Liver (tissue), 9 donors: ENCODE results near the gene SMIM1. TPM values are rescaled to one million over a fixed set of nuclear protein-coding genes. Genes with fewer than 3 reads are reported as not detected.
"Not testable (repeated sequence)": the region's sequence is repeated elsewhere in the genome, so short reads cannot be mapped to it uniquely, and the experiment has no call there.

Source experiments
- DNase-seq: peaks from one replicate; pipeline ENCODE4 v3.0.0-alpha.2; 2017; ENCODE audit warnings: low spot score
- H3K27ac ChIP-seq, 2 donors: one replicate each; pipeline ENCODE4 v1.7.0; 2013; ENCODE audit warnings: inconsistent platforms in 2 of 2, low read length in 2 of 2, control low read depth in 1 of 2, low read depth in 1 of 2, mild to moderate bottlenecking in 1 of 2
- H3K27me3 ChIP-seq, 4 donors: one replicate each; pipeline versions ENCODE4 v1.6.1 to v1.7.0; 2013; ENCODE audit warnings: low read length in 3 of 4, inconsistent platforms in 1 of 4, mild to moderate bottlenecking in 1 of 4, moderate library complexity in 1 of 4; ENCODE audit not compliant: control insufficient read depth in 4 of 4, insufficient read depth in 4 of 4
- H3K36me3 ChIP-seq, 4 donors: one replicate each; pipeline versions ENCODE4 v1.6.1 to v1.7.0; 2013; ENCODE audit warnings: low read length in 3 of 4, mild to moderate bottlenecking in 3 of 4, low read depth in 1 of 4, moderate library complexity in 1 of 4; ENCODE audit not compliant: control insufficient read depth in 4 of 4, insufficient read depth in 3 of 4
- H3K4me1 ChIP-seq, 4 donors: one replicate each; pipeline versions ENCODE4 v1.6.1 to v1.7.0; 2013; ENCODE audit warnings: low read length in 3 of 4, mild to moderate bottlenecking in 3 of 4, moderate library complexity in 1 of 4; ENCODE audit not compliant: control insufficient read depth in 4 of 4, insufficient read depth in 4 of 4
- H3K4me3 ChIP-seq, 3 donors: one replicate each; pipeline versions ENCODE4 v1.6.1 to v1.7.0; 2013; ENCODE audit warnings: low read length in 3 of 3, control low read depth in 1 of 3, low read depth in 1 of 3, mild to moderate bottlenecking in 1 of 3
- H3K9ac ChIP-seq, 2 donors: one replicate each; pipeline ENCODE4 v1.7.0; 2013; ENCODE audit warnings: low read length in 2 of 2, mild to moderate bottlenecking in 2 of 2, moderate library complexity in 2 of 2, control low read depth in 1 of 2, low read depth in 1 of 2
- H3K9me3 ChIP-seq, 4 donors: one replicate each; pipeline versions ENCODE4 v1.6.1 to v1.7.0; 2013; ENCODE audit warnings: low read length in 3 of 4; ENCODE audit not compliant: control insufficient read depth in 4 of 4
- ATF3 ChIP-seq: IDR thresholded peaks from 2 replicates; pipeline ENCODE4 v1.6.1; 2016; ENCODE audit warnings: antibody characterized with exemption
- CTCF ChIP-seq: fragments of 150-350 bp; IDR thresholded peaks from 2 replicates; pipeline ENCODE4 v1.5.1; 2017; ENCODE audit warnings: improper control_type of control experiment, low read depth, low read length; ENCODE audit not compliant: missing input control
- EGR1 ChIP-seq, 2 donors: IDR thresholded peaks; 2 replicates each; pipeline ENCODE4 v1.6.1; 2016 to 2018; ENCODE audit warnings: antibody characterized with exemption in 2 of 2, low read depth in 2 of 2
- FOXA2 ChIP-seq: IDR thresholded peaks from 2 replicates; pipeline ENCODE4 v1.6.1; 2016; ENCODE audit warnings: antibody characterized with exemption
- HNF4A ChIP-seq, 2 donors: conservative IDR thresholded peaks; 2 replicates each; pipeline ENCODE4 v1.6.1; 2016; ENCODE audit warnings: antibody characterized with exemption in 2 of 2, mild to moderate bottlenecking in 2 of 2
- HNF4G ChIP-seq: IDR thresholded peaks from 2 replicates; pipeline ENCODE4 v1.6.1; 2016; ENCODE audit warnings: antibody characterized with exemption
- JUND ChIP-seq, 2 donors: IDR thresholded peaks; 2 replicates each; pipeline ENCODE4 v1.6.1; 2016; ENCODE audit warnings: antibody characterized with exemption in 2 of 2
- NR2F2 ChIP-seq: IDR thresholded peaks from 2 replicates; pipeline ENCODE4 v1.6.1; 2016; ENCODE audit warnings: antibody characterized with exemption
- REST ChIP-seq: IDR thresholded peaks from 2 replicates; pipeline ENCODE4 v1.6.1; 2016; ENCODE audit warnings: antibody characterized with exemption, mild to moderate bottlenecking
- RXRA ChIP-seq, 2 donors: IDR thresholded peaks; 2 replicates each; pipeline ENCODE4 v1.6.1; 2017 to 2018; ENCODE audit warnings: antibody characterized with exemption in 2 of 2, mild to moderate bottlenecking in 1 of 2
- SP1 ChIP-seq: IDR thresholded peaks from 2 replicates; pipeline ENCODE4 v1.6.1; 2018; ENCODE audit warnings: antibody characterized with exemption, mild to moderate bottlenecking
- TAF1 ChIP-seq: conservative IDR thresholded peaks from 2 replicates; pipeline ENCODE4 v1.6.1; 2016; ENCODE audit warnings: antibody characterized with exemption, mild to moderate bottlenecking
- WGBS: extraction: QIAGEN DNeasy Blood & Tissue Kit; methylation state at CpG from one replicate; pipeline ENCODE4 v1.1.7; 2013; 5-methylcytosine and 5-hydroxymethylcytosine counted together
- polyA plus RNA-seq, 2 donors: library from polyadenylated mRNA; stranded (reverse) in 1 of 2; unstranded in 1 of 2; fragments of 200-250 nt in 1 of 2; fragments of >200 nt in 1 of 2; fragmentation: Nextera tagmentation in 1 of 2; extraction: Ambion mirVana in 1 of 2; gene quantifications; one replicate each; pipeline versions ENCODE4 v1.2.1 to v1.2.3, GENCODE V29; 2013 to 2015
- total RNA-seq, 2 donors: library from RNA; depleted of rRNA; stranded (reverse); fragments of >200 nt; gene quantifications; one replicate each; pipeline ENCODE4 v1.2.3, GENCODE V29; 2014
- TF ChIP-seq, protein P1 (sequence below): IDR thresholded peaks from 2 replicates; pipeline ENCODE4 v1.6.1; 2016; ENCODE audit warnings: antibody characterized with exemption
- donor health status: healthy.
- donor health status: healthy.
- donor health status: healthy.
- donor health status: healthy.
- donor health status: healthy.

SMIM1 gene
- total and polyA plus RNA-seq, 4 donors: 1.8 to 82.9 (median 10.3) TPM

DNA sequence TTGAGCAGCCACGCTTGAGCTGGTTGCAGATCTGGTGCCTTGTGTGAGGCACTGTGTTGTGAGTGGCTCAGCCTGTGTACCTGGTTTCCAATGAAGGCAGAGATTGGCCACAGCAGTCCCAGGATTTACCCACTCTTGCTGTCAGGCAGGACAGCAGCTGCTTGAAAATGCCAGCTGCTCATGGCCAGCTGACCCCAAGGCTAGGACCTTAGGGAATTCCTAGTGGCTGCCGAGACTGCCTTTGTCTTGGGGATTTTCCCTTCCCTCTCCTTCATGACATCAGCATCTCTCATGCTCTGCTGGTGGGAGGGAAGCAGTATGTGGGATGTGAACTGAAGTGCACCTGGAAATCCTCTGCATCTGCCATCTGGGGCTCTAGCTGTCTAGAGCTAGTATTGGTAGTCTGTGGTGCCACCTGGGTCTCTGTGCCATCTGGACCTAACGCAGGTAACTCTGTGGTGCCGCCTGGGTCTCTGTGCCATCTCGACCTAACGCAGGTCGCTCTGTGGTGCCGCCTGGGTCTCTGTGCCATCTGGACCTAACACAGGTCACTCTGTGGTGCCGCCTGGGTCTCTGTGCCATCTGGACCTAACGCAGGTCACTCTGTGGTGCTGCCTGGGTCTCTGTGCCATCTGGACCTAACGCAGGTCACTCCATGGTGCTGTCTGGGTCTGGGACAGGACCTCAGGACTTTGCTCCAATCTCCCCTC lies 27.6 kb downstream of the SMIM1 start:
- WGBS: 82% methylated on average over 11 of the region's 11 CpGs
- peaks cover 0 to 4% (median 0%) of the 10 kb centered on the region in 4 donors for H3K27me3 ChIP-seq
- no peaks in the 10 kb centered on the region for H3K9me3 ChIP-seq
- H3K4me3 ChIP-seq: no peak overlapping the region
- no peak overlapping the region for H3K9ac ChIP-seq
- no peak overlapping the region for H3K27ac ChIP-seq
- H3K36me3 ChIP-seq: no peaks in the 10 kb centered on the region
- DNase-seq: no peak
- TF ChIP-seq HNF4G (no peak), EGR1 (IDR thresholded peaks at IDR 0.05; ENCODE audit: low read depth in 2 of 2) (no peak), SP1 (no peak), REST (no peak), HNF4A (conservative IDR thresholded peaks at IDR 0.05) (no peak), TAF1 (no peak), NR2F2 (no peak), CTCF (no peak), FOXA2 (no peak), JUND (IDR thresholded peaks at IDR 0.05) (no peak), RXRA (IDR thresholded peaks at IDR 0.05) (no peak), ATF3 (no peak)
- TF ChIP-seq, protein P1, sequence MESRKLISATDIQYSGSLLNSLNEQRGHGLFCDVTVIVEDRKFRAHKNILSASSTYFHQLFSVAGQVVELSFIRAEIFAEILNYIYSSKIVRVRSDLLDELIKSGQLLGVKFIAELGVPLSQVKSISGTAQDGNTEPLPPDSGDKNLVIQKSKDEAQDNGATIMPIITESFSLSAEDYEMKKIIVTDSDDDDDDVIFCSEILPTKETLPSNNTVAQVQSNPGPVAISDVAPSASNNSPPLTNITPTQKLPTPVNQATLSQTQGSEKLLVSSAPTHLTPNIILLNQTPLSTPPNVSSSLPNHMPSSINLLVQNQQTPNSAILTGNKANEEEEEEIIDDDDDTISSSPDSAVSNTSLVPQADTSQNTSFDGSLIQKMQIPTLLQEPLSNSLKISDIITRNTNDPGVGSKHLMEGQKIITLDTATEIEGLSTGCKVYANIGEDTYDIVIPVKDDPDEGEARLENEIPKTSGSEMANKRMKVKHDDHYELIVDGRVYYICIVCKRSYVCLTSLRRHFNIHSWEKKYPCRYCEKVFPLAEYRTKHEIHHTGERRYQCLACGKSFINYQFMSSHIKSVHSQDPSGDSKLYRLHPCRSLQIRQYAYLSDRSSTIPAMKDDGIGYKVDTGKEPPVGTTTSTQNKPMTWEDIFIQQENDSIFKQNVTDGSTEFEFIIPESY: no peak
- H3K4me1 ChIP-seq: peaks cover 3 to 14% (median 10%) of the 10 kb centered on the region in 4 donors

DNA sequence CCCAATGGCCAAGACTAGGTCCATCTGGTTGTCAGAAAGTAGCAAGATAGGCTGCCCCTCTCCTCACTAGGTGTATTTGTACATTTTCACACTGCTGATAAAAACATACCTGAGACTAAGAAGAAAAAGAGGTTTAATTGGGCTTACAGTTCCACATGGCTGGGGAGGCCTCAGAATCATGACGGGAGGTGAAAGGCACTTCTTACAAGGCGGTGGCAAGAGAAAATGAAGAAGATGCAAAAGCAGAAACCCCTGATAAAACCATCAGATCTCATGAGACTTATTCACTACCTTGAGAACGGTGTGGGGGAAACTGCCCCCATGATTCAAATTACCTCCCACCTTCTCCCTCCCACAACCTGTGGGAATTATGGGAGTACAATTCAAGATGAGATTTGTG lies 28.2 kb downstream of the SMIM1 start:
- H3K36me3 ChIP-seq, H3K4me1 ChIP-seq, DNase-seq, H3K27me3 ChIP-seq, H3K9ac ChIP-seq, H3K4me3 ChIP-seq, H3K9me3 ChIP-seq, H3K27ac ChIP-seq: not testable (repeated sequence)
- 75% methylated on average over 3 of the region's 3 CpGs for WGBS
